Ectodermal cell (in vitro differentiated cells): ENCODE data around the gene EEF1A1.

Experiments used
- H3K27ac ChIP-seq: 2 replicates; pipeline ENCODE4 v1.7.0; 2013; ENCODE audit warnings: mild to moderate bottlenecking, low read depth, low read length; ENCODE audit not compliant: insufficient read depth, poor library complexity, severe bottlenecking
- H3K27me3 ChIP-seq: 2 replicates; pipeline ENCODE4 v1.7.0; 2013; ENCODE audit warnings: mild to moderate bottlenecking, low read length; ENCODE audit not compliant: insufficient read depth, control insufficient read depth, poor library complexity, severe bottlenecking
- H3K36me3 ChIP-seq: one replicate; pipeline ENCODE4 v1.7.0; 2013; ENCODE audit warnings: low read length; ENCODE audit not compliant: control insufficient read depth, insufficient read depth
- H3K4me1 ChIP-seq: one replicate; pipeline ENCODE4 v1.7.0; 2013; ENCODE audit warnings: low read length; ENCODE audit not compliant: control insufficient read depth, insufficient read depth
- H3K4me3 ChIP-seq: 2 replicates; pipeline ENCODE4 v1.7.0; 2013; ENCODE audit warnings: low read depth, low read length, control low read depth; ENCODE audit not compliant: insufficient read depth
- H3K9me3 ChIP-seq: 2 replicates; pipeline ENCODE4 v1.7.0; 2013; ENCODE audit warnings: mild to moderate bottlenecking, low read length, moderate library complexity; ENCODE audit not compliant: control insufficient read depth
- WGBS, 2 experiments: methylation state at CpG; one replicate each; pipeline ENCODE4 v1.1.7; 2013; ENCODE audit warnings: missing lambda C conversion rate in 2 of 2; 5-methylcytosine and 5-hydroxymethylcytosine counted together

EEF1A1 gene

DNA sequence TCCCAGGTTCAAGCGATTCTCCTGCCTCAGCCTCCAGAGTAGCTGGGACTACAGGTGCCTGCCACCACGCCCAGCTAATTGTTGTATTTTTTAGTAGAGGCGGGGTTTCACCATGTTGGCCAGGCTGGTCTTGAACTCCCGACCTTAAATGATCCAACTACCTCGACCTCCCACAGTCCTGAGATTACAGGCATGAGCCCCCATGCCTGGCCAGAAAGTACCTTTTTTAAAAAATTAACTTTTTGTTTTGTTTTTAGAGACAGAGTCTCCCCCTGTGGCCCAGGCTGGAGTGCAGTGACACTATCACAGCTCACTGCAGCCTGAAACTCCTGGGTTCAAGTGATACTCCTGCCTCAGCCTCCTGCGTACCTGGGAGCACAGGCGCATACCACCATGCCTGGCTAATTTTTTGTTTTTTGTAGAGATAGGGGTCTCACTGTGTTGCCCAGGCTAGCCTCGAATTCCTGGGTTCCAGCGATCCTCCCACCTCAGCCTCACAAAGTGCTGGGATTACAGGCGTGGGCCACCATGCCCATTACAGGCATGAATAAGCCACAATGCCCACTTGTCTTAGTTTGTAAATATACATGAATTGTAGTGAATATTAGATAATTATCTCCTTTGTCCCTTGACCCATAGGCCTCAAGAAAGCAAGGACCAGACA is 17.4 kb upstream of the EEF1A1 start:
- 93% methylated on average over 10 of the region's 10 CpGs for WGBS, 2 experiments
- H3K27me3 ChIP-seq = no peaks in the 10 kb centered on the region
- H3K27ac ChIP-seq = no peak overlapping the region
- no peaks in the 10 kb centered on the region for H3K9me3 ChIP-seq
- H3K36me3 ChIP-seq = no peaks in the 10 kb centered on the region
- no peaks in the 10 kb centered on the region for H3K4me1 ChIP-seq
- H3K4me3 ChIP-seq = no peak overlapping the region

DNA sequence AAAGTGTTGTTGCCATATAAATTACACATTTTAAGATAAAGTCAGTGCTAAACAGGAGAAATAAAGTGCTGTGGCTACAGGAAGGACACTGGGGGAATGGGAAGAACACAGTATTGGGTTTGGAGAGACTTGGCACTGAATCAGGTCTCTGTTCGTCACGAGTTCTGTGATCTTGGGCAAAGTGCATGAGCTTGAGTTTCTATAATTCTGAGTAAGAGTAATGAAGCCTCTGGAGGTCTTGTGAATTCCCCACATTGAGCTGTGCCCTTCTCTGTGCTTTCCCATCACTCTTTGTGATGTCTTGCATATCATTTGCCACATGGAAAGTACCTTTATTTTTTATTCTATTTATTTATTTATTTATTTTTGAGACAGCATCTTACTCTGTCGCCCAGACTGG is 16.8 kb upstream of the EEF1A1 start:
- no peak overlapping the region for H3K27ac ChIP-seq
- H3K4me1 ChIP-seq = no peaks in the 10 kb centered on the region
- no peaks in the 10 kb centered on the region for H3K27me3 ChIP-seq
- 95 to 99% methylated on average over 3 of the region's 3 CpGs for WGBS, 2 experiments
- no peaks in the 10 kb centered on the region for H3K36me3 ChIP-seq
- no peaks in the 10 kb centered on the region for H3K9me3 ChIP-seq
- H3K4me3 ChIP-seq = no peak overlapping the region

DNA sequence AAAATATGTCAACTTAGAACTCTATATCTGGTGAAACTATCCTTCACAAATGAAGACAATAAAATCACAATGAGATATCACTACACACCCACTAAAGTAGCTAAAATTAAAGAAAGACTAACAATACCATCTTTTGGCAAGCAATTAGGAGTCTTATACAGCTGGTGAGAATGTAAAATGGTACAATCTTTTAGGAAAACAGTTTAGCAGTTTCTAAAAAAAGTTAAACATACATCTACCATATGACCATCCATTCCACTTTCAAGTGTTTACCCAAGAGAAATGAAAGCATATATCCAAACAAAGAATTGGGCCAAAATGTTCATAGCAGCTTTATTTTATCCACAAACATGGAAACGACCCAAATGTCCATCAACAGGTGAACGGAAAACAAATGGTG is 13.8 kb upstream of the EEF1A1 start:
- Histone ChIP-seq H3K4me1 (no peaks in the 10 kb centered on the region), H3K27ac (no peak overlapping the region), H3K9me3 (no peaks in the 10 kb centered on the region), H3K27me3 (no peaks in the 10 kb centered on the region), H3K36me3 (no peaks in the 10 kb centered on the region), H3K4me3 (no peak overlapping the region)
- 84 to 89% methylated on average over 2 of the region's 2 CpGs for WGBS, 2 experiments

DNA sequence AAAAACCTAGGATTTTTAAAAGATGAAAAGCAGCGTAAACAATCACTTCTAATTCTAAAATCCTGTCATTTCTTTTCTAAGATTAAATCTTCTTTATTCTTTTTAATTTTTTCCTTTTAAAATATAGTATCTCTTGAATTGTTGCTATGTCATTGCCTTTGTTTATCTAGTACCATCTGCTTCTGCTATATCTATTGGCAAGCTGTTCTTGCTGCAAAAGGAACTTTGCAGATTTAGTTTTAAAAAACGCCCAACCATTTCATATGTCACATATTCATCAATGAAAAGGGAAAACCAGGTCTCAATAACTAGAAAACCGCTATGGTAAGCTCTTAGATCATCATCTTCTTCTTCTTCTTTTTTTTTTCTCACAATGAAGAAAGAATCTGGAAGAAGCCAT is 11.5 kb upstream of the EEF1A1 start:
- no peaks in the 10 kb centered on the region for H3K4me1 ChIP-seq
- H3K27ac ChIP-seq = no peak overlapping the region
- no peaks in the 10 kb centered on the region for H3K36me3 ChIP-seq
- 93 to 95% methylated on average over 3 of the region's 3 CpGs for WGBS, 2 experiments
- no peaks in the 10 kb centered on the region for H3K9me3 ChIP-seq
- no peaks in the 10 kb centered on the region for H3K27me3 ChIP-seq
- no peak overlapping the region for H3K4me3 ChIP-seq

DNA sequence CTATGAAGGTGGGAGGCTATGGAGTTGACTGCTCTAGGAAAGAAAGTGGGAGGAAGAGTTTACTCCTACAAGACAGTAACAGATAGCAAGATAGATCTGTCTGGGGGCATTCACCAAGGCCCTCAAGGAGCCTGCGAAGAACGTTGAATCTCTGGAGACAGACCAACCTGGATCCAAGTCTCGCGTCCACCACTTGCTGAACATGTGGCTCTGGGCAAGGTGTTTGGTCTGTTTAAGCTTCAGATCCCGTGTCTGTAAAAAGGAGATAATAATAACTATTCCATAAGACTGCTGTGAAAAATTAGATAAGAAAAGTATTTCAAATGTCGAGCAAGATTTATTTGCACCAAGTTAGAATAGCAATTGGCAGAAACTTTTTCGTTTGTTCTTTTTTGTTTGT is 8.1 kb upstream of the EEF1A1 start:
- Histone ChIP-seq H3K9me3 (no peaks in the 10 kb centered on the region), H3K4me1 (no peaks in the 10 kb centered on the region), H3K36me3 (no peaks in the 10 kb centered on the region), H3K4me3 (no peak overlapping the region), H3K27ac (no peak overlapping the region), H3K27me3 (no peaks in the 10 kb centered on the region)
- 94 to 97% methylated on average over 6 to 7 of the region's 7 CpGs for WGBS, 2 experiments

DNA sequence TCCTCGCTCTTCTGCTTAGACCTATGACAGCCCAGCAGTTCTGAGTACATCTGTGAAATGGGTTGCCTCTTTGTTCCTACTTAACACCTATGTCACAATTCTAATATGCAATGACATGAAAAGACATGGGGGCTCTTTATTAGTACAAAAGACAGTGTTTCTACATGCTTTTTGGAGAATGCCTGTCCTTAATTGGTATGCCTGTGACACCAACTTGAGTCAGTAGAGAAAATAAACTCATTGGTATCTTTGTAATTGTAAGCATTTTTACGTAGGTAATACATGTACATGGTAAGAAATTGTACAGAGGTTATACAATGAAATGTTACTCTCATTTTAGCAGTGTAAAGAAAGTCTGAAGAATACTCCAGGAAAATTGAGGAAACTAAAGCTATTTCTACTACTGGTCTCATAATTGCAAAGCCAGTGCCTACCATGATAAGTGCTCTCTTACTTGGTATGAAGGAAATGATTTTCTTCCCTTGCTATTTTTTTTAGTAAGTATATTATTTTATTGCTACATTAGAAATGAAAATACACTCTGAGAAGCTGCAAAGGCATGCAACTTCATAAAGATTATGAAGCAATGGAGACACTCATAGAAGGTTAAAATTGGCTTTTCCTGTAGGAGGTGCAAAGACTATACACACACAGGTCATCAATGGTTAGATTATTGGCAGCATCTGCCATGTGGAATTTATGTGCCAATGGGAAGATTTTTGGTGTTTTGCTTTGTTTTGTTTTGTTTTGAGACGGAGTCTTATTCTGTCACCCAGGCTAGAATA is 4.9 kb upstream of the EEF1A1 start:
- 92 to 96% methylated on average over 3 of the region's 3 CpGs for WGBS, 2 experiments
- H3K9me3 ChIP-seq = no peaks in the 10 kb centered on the region
- H3K36me3 ChIP-seq = peaks cover 3% of the 10 kb centered on the region
- no peak overlapping the region for H3K27ac ChIP-seq
- H3K27me3 ChIP-seq = peaks cover 4% of the 10 kb centered on the region
- peaks cover 4% of the 10 kb centered on the region for H3K4me1 ChIP-seq
- no peak overlapping the region for H3K4me3 ChIP-seq

DNA sequence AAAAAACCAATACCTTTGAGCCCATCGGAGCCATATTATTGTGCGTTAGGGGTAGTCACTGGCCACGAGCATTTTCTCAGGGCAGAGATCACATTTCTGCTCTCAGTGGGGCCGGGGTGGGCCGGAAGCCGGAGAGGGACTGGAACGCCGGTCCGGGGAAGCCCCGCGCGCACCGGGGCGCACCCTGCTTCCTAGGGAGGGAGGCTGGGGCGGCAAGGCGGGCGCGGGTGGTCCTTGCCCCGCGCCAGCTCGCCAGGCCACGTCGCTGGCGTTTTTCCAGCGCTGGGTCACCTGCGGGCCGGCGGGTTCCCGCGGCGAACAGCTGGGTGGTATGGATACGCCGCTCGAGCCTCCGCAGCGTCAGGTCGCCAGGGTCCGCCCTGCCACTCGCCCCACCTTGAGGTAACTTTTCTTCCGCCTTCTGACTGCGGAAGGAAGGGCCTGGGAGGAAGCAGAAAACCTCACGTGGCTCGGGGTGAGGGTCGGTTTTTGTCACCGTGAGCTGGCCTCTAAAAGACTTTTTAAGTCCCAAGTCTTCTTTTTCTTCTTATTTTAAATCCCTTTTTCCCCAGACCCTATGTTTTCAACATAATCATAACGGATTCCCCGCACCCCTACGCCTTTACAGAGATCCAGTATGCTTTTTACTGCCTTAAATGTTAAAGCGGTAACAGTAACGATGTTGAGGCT is 2.7 kb upstream of the EEF1A1 start:
- peaks cover 15% of the 10 kb centered on the region for H3K27me3 ChIP-seq
- H3K9me3 ChIP-seq = no peaks in the 10 kb centered on the region
- H3K27ac ChIP-seq = no peak overlapping the region
- H3K36me3 ChIP-seq = peaks cover 24% of the 10 kb centered on the region
- peaks cover 14% of the 10 kb centered on the region for H3K4me1 ChIP-seq
- no peak overlapping the region for H3K4me3 ChIP-seq
- 93% methylated on average over 50 of the region's 50 CpGs for WGBS, 2 experiments

DNA sequence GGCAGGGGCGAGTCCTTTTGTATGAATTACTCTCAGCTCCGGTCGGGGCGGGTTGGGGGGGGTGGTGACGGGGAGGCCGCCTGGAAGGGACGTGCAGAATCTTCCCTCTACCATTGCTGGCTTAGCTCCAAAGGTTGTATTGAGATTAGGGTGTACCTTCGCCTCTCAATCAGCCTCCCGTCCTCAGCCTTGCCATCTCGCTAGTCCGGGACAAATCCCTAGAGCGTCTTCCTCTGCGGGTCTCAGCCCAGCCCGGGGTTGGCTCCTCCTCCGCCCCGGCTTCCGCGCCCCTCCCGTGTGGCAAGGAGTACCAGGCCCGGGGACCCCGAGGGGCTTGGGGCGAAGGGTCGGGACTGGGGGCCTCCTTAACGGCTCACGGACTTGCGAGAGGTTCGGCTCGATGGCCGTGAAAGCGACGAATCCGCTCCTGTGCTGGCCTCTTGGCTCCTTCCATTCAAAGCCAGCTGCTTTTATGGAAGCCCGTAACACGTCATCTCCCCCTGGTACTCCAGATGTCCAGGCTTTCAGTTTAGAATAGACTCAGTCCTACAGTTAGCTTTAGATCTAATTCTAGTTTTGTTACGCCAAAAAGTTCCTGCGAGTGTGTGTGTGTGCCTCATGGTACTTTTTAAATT is 636 bp upstream of the EEF1A1 start:
- Histone ChIP-seq H3K4me1 (peaks cover 14% of the 10 kb centered on the region), H3K4me3 (peak overlapping the region; percentile 66), H3K9me3 (no peaks in the 10 kb centered on the region), H3K36me3 (peaks cover 37% of the 10 kb centered on the region), H3K27ac (peak overlapping the region; percentile 94), H3K27me3 (peaks cover 15% of the 10 kb centered on the region)
- 0 to 1% methylated on average over 35 to 36 of the region's 36 CpGs for WGBS, 2 experiments

DNA sequence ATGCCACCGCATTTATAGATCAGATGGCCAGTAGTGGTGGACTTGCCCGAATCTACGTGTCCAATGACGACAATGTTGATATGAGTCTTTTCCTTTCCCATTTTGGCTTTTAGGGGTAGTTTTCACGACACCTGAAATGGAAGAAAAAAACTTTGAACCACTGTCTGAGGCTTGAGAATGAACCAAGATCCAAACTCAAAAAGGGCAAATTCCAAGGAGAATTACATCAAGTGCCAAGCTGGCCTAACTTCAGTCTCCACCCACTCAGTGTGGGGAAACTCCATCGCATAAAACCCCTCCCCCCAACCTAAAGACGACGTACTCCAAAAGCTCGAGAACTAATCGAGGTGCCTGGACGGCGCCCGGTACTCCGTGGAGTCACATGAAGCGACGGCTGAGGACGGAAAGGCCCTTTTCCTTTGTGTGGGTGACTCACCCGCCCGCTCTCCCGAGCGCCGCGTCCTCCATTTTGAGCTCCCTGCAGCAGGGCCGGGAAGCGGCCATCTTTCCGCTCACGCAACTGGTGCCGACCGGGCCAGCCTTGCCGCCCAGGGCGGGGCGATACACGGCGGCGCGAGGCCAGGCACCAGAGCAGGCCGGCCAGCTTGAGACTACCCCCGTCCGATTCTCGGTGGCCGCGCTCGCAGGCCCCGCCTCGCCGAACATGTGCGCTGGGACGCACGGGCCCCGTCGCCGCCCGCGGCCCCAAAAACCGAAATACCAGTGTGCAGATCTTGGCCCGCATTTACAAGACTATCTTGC is 725 bp downstream of the EEF1A1 start:
- peaks cover 44% of the 10 kb centered on the region for H3K36me3 ChIP-seq
- peaks cover 15% of the 10 kb centered on the region for H3K27me3 ChIP-seq
- no peaks in the 10 kb centered on the region for H3K9me3 ChIP-seq
- H3K4me3 ChIP-seq = peak overlapping the region; percentile 66
- WGBS, 2 experiments = 0% methylated on average over 54 of the region's 56 CpGs
- H3K27ac ChIP-seq = peak overlapping the region; percentile 76
- peaks cover 14% of the 10 kb centered on the region for H3K4me1 ChIP-seq
